Upper lobe of left lung (tissue), 4 donors: ENCODE results near the gene SLC22A2.

Source experiments
- CTCF ChIP-seq, 6 experiments: fragments of 450-650 bp in 4 of 6; fragments of 200-600 bp in 2 of 6; sonication (generic) in 2 of 6; IDR thresholded peaks; one replicate each; pipeline ENCODE4 v1.5.1; 2016 to 2019; ENCODE audit warnings: antibody characterized with exemption in 6 of 6
- EP300 ChIP-seq, 4 donors: sonication (generic); formaldehyde crosslinking; IDR thresholded peaks; one replicate each; pipeline ENCODE4 v1.5.1; 2017; ENCODE audit warnings: antibody characterized with exemption in 4 of 4, control low read depth in 2 of 4
- POLR2A ChIP-seq, 4 donors: fragments of 450-650 bp; IDR thresholded peaks; one replicate each; pipeline ENCODE4 v1.5.1; 2016 to 2017; ENCODE audit warnings: antibody characterized with exemption in 4 of 4, mild to moderate bottlenecking in 2 of 4
- POLR2AphosphoS5 ChIP-seq, 2 donors: sonication (generic); formaldehyde crosslinking; IDR thresholded peaks; one replicate each; pipeline ENCODE4 v1.5.1; 2017; ENCODE audit warnings: antibody characterized with exemption in 2 of 2

- TF ChIP-seq CTCF (IDR thresholded peaks at IDR 0.05) (no peak), POLR2AphosphoS5 (IDR thresholded peaks at IDR 0.05) (no peak), POLR2A (IDR thresholded peaks at IDR 0.05) (no peak), EP300 (IDR thresholded peaks at IDR 0.05) (no peak)
These were observed 55.1 kb downstream of the SLC22A2 start for GRCh38 chr6:160203522-160203921.
